Lung (tissue), 12 donors: ENCODE results near the gene PRDM16. TPM values are rescaled to one million over a fixed set of nuclear protein-coding genes. Genes with fewer than 3 reads are reported as not detected.

Experiments used
- ATAC-seq: fragments of 200-7000 bp; cut with Tn5 transposase; one replicate; pipeline ENCODE4 v1.9.1; 2020; ENCODE audit warnings: moderate number of reproducible peaks; ENCODE audit not compliant: insufficient read depth, low FRiP score
- DNase-seq, 3 donors: peaks; one replicate each; pipeline ENCODE4 v3.0.0-alpha.2; 2013 to 2017
- H3K27ac ChIP-seq, 2 donors: one replicate each; pipeline ENCODE4 v1.5.1; 2013; ENCODE audit warnings: mild to moderate bottlenecking in 2 of 2, moderate library complexity in 2 of 2, control low read depth in 1 of 2, inconsistent platforms in 1 of 2, low read depth in 1 of 2, low read length in 1 of 2
- H3K27me3 ChIP-seq, 3 donors: one replicate each; pipeline ENCODE4 v1.5.1; 2013; ENCODE audit warnings: low read length in 2 of 3; ENCODE audit not compliant: control insufficient read depth in 3 of 3, insufficient read depth in 3 of 3
- H3K36me3 ChIP-seq, 4 donors: one replicate each; pipeline ENCODE4 v1.5.1; 2013; ENCODE audit warnings: low read length in 4 of 4, mild to moderate bottlenecking in 1 of 4, moderate library complexity in 1 of 4; ENCODE audit not compliant: control insufficient read depth in 4 of 4, insufficient read depth in 4 of 4
- H3K4me1 ChIP-seq, 5 donors: one replicate each; pipeline ENCODE4 v1.5.1; 2013; ENCODE audit warnings: low read length in 5 of 5, mild to moderate bottlenecking in 2 of 5, moderate library complexity in 1 of 5; ENCODE audit not compliant: control insufficient read depth in 5 of 5, insufficient read depth in 5 of 5
- H3K4me3 ChIP-seq: one replicate; pipeline ENCODE4 v1.5.1; 2013; ENCODE audit warnings: mild to moderate bottlenecking, control low read depth, moderate library complexity
- H3K9ac ChIP-seq, 2 donors: one replicate each; pipeline ENCODE4 v1.5.1; 2013; ENCODE audit warnings: low read length in 2 of 2, control low read depth in 1 of 2; ENCODE audit not compliant: insufficient read depth in 1 of 2
- H3K9me3 ChIP-seq, 4 donors: one replicate each; pipeline ENCODE4 v1.5.1; 2013; ENCODE audit warnings: low read length in 3 of 4, mild to moderate bottlenecking in 1 of 4, moderate library complexity in 1 of 4; ENCODE audit not compliant: control insufficient read depth in 4 of 4, insufficient read depth in 3 of 4
- CTCF ChIP-seq: IDR thresholded peaks from 2 replicates; pipeline ENCODE4 v1.5.1; 2012; ENCODE audit warnings: mild to moderate bottlenecking; ENCODE audit errors: control extremely low read depth, extremely low read depth
- WGBS, 2 donors: extraction: QIAGEN DNeasy Blood & Tissue Kit; methylation state at CpG; one replicate each; pipeline ENCODE4 v1.1.7; 2013; 5-methylcytosine and 5-hydroxymethylcytosine counted together
- polyA plus RNA-seq, 2 donors: library from polyadenylated mRNA; stranded (reverse); fragments of 200-250 nt; gene quantifications; one replicate each; pipeline ENCODE4 v1.2.1, GENCODE V29; 2013
- total RNA-seq, 2 donors: library from RNA; depleted of rRNA in 1 of 2; stranded (reverse); fragments of >200 nt in 1 of 2; gene quantifications; one replicate each; pipeline ENCODE4 v1.2.1, GENCODE V29; 2014 to 2021
- donor health status: control.
- donor health status: control.
- donor health status: Bipolar disorder and iron deficiency.
- donor health status: healthy.
- donor health status: DM: yes; HTN: yes; CAD: no.

The PRDM16 gene
- total and polyA plus RNA-seq, 4 donors = 2.4 to 36.5 (median 13.1) TPM

- DNase-seq (no peak), ATAC-seq (no peak)
- Histone ChIP-seq H3K27me3 (peaks cover 0 to 3% (median 0%) of the 10 kb centered on the region in 3 donors), H3K4me3 (no peak overlapping the region), H3K4me1 (peaks cover 0 to 5% (median 0%) of the 10 kb centered on the region in 5 donors), H3K36me3 (no peaks in the 10 kb centered on the region), H3K9me3 (no peaks in the 10 kb centered on the region), H3K27ac (no peak overlapping the region), H3K9ac (no peak overlapping the region)
- WGBS, 2 donors = 87 to 90% methylated on average over 24 of the region's 24 CpGs
- TF ChIP-seq CTCF = no peak
Observed at GRCh38 chr1:3377604-3378279, 308.7 kb downstream of the PRDM16 start.

- Histone ChIP-seq H3K27me3 (peaks cover 0 to 3% (median 0%) of the 10 kb centered on the region in 3 donors), H3K36me3 (no peaks in the 10 kb centered on the region), H3K27ac (no peak overlapping the region), H3K4me1 (peaks cover 0 to 5% (median 0%) of the 10 kb centered on the region in 5 donors), H3K9ac (no peak overlapping the region), H3K9me3 (no peaks in the 10 kb centered on the region), H3K4me3 (no peak overlapping the region)
- no peak for TF ChIP-seq CTCF
- ATAC-seq (no peak), DNase-seq (no peak)
- 86 to 96% methylated on average over 17 of the region's 17 CpGs for WGBS, 2 donors
Observed at GRCh38 chr1:3378411-3379208, 309.6 kb downstream of the PRDM16 start.

DNA sequence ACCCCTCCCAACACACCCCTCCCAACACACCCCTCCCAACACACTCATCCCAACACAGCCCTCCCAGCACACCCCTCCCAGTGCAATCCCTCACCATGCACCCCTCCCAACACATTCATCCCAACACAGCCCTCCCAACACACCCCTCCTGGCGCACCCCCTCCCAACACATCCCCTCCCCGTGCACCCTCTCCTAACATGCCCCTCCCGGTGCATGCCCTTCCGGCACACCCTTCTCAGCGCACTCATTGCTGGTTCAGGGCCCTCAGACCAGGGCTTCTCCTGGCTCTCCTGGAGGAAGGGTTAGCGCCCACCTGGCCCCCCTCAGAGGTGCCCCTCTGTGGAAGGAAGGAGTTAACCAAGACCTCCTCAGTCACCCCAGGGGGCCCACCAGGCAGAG, 310.9 kb downstream of the PRDM16 start:
- WGBS, 2 donors = 71 to 79% methylated on average over 6 of the region's 6 CpGs
- Histone ChIP-seq H3K9me3 (no peaks in the 10 kb centered on the region), H3K4me3 (no peak overlapping the region), H3K27ac (no peak overlapping the region), H3K9ac (no peak overlapping the region), H3K4me1 (peaks cover 0 to 5% (median 0%) of the 10 kb centered on the region in 5 donors), H3K27me3 (peaks cover 0 to 3% (median 0%) of the 10 kb centered on the region in 3 donors), H3K36me3 (no peaks in the 10 kb centered on the region)
- ATAC-seq = no peak
- no peak for DNase-seq
- no peak for TF ChIP-seq CTCF
